ENCODE results near the gene TMEM132D.

- no peak for TF ChIP-seq GATA2 (IDR thresholded peaks at IDR 0.05; ENCODE audit: low read depth, low read length)
- TF ChIP-seq GATA3 (IDR thresholded peaks at IDR 0.05; ENCODE audit: low read depth, low read length), result no peak
Observed at GRCh38 chr12:129071362-129071761, 832.5 kb downstream of the TMEM132D start.
